ENCODE measurements around the gene WNT8B.

WNT8B gene

DNA sequence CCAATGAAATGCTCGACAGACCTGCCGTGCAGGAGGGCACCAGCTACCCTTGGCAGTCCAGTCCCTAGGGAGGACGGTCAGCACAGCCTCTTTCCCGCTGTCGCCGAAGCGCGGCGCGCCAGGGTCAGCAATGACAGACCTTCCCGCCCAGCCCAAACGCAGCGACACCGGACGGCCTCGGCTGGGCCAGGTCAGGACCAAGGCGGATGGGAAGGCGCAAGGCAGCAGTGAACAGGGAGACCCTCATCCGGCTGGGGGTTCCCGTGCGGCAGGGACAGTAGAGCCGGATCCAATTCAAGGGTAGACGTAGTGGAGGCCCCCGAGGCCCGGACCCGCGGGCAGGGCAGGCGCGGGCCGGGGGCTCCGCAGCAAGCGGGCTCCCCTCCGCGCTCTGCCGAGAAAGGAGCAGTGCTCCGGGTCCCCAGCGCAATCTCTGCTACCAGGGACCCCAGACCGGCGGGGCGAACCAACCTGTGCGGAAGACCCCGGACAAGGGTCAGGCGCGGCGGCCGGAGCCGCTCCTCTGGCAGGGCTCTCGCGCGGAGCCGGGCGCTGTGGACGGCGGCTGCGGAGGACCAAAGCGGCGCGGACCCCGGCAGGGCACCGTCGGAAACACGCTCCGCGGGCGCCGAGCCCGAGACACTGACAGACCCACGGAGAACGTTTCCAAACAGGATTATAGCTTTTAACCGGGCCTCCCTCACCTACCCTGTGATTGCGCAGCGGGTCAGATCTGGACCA lies 56.7 kb downstream of the WNT8B start, which contains the start of gene SEC31B:
Gene SEC31B, minus strand, starts transcription at position 551 of the 741 bp plus-strand sequence. CDS start 2,909 bp downstream, outside the sequence.
- DNase-seq: no peak

- no peak for DNase-seq
Observed at GRCh38 chr10:100520811-100521210, 58.0 kb downstream of the WNT8B start.

GRCh38 chr10:100522107-100522801 lies 59.4 kb downstream of the WNT8B start:
- DNase-seq: no peak

- DNase-seq: no peak
Observed at GRCh38 chr10:100522945-100523344, 60.1 kb downstream of the WNT8B start.

DNA sequence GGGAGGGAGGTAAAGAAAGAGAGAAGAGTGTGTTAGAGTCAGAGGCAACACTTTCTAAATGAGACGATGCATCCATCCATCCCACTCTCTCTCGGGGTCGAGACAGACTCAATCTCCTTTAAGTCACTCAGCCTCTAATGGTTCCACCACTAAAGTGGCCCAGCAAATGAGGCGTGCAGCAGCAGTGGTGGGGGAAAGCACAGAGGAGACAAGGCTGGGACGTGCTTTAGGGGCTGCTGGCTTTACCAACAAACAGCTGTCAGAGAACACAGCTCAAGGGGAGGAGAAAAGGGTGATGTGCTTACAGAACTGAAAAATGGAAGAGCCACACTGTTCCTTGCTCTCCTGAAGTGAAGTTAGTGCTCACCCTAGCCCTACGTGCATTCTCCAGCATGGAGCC lies 61.4 kb downstream of the WNT8B start:
- DNase-seq: no peak

- DNase-seq: no peak
Observed at GRCh38 chr10:100524638-100525037, 61.8 kb downstream of the WNT8B start.

DNA sequence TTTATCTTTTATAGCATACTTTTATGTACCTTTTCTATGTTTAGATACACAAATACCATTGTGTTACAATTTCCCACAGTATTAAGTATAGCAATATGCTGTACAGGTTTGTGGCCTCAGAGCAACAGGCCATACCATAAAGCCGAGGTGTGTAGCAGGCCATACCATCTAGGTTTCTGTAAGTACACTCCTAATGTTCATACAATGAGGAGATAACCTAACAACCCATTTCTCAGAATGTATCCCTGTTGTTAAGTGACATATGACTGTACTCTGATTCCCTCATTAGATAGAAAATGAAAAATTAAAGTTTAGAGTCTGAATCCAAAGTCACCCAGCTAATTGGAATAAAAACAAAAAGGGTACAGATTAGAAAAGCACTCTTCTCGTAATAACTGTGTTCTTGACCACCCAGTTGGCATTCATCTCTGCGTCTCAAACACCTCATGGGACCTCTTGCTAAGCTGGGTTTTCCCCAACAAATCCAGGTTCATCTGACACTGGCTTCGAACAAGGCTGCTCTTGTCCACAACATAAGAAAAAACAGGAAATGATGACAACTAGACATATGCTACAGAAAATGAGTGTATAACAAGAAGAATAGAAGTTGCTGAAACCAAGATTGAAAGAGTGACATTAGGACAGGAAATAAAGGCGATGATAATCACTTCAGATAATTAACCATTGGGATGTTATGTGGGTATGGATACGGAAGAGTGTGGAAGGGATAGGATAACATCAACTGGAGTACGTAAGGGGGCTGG lies 65.5 kb downstream of the WNT8B start:
- DNase-seq: no peak

DNA sequence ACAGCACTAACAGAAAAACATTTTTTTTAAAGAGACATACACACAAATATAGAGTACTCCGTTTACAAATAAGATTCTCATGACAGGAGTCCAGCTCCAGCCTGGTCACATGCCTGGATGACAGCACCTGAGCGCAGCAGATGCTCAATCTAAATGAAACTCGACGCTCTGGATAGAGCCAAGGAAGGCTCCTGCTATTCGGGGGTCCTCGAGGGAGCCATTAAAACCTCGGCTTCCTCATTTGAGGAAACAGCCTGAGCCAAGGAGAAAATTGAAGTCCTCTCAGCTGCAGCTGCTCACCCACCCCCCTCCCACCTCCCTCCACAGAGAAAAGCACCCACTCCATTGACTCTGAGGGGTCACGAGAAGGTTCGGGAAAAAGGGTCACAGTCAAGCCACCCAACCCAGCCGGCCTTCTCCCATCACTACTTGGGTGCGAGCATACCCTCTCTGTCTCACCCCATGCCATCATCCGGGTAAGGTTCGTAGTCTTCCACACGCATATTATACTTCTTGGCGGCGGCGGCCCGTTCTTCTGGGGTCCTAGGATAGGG lies 66.2 kb downstream of the WNT8B start:
- no peak for DNase-seq

- DNase-seq: peak; percentile 43
Observed at GRCh38 chr10:100529475-100530298, 66.9 kb downstream of the WNT8B start, which contains the start of gene NDUFB8. Gene NDUFB8, minus strand, starts transcription at chr10:100529871. Its CDS starts 20 bp downstream, at chr10:100529851.

- DNase-seq: no peak
Observed at GRCh38 chr10:100531761-100532160, 69.0 kb downstream of the WNT8B start.

Measured in NCI-H1694 treated with DMSO at 0.1 percent for 48 hours (cell line).